Measurements from ENCODE around the gene PTPRF.
"Not testable (repeated sequence)": the region's sequence is repeated elsewhere in the genome, so short reads cannot be mapped to it uniquely, and the experiment has no call there.

Gene PTPRF

GRCh38 chr1:43530483-43531106 lies at the start of gene PTPRF:
Gene PTPRF (plus strand): TSS chr1:43530883. CDS start chr1:43545076, 14,193 bp downstream.
- DNase-seq = no peak

GRCh38 chr1:43481491-43481890 lies 49.2 kb upstream of the PTPRF start:
- DNase-seq = no peak

- no peak for DNase-seq
These were observed 48.5 kb upstream of the PTPRF start for GRCh38 chr1:43482215-43482614.

GRCh38 chr1:43484367-43484766 lies 46.3 kb upstream of the PTPRF start:
- DNase-seq = no peak

GRCh38 chr1:43488165-43488564 lies 42.5 kb upstream of the PTPRF start:
- no peak for DNase-seq

GRCh38 chr1:43491061-43491460 lies 39.6 kb upstream of the PTPRF start:
- no peak for DNase-seq

GRCh38 chr1:43492826-43493225 lies 37.9 kb upstream of the PTPRF start:
- DNase-seq = no peak

GRCh38 chr1:43493661-43494450 lies 36.8 kb upstream of the PTPRF start:
- no peak for DNase-seq

- no peak for DNase-seq
These were observed 35.5 kb upstream of the PTPRF start for GRCh38 chr1:43495204-43495603.

GRCh38 chr1:43499898-43500297 lies 30.8 kb upstream of the PTPRF start:
- DNase-seq = no peak

GRCh38 chr1:43501806-43502205 lies 28.9 kb upstream of the PTPRF start:
- not testable (repeated sequence) for DNase-seq

- DNase-seq = no peak
These were observed 27.1 kb upstream of the PTPRF start for GRCh38 chr1:43503534-43503933.

GRCh38 chr1:43505077-43505780 lies 25.5 kb upstream of the PTPRF start:
- DNase-seq = no peak

- DNase-seq = no peak
These were observed 24.4 kb upstream of the PTPRF start for GRCh38 chr1:43506233-43506632.

GRCh38 chr1:43507296-43508295 lies 23.1 kb upstream of the PTPRF start:
- no peak for DNase-seq

GRCh38 chr1:43509007-43509739 lies 21.5 kb upstream of the PTPRF start:
- DNase-seq = no peak

- DNase-seq = no peak
These were observed 20.8 kb upstream of the PTPRF start for GRCh38 chr1:43509740-43510375.

GRCh38 chr1:43510621-43511020 lies 20.1 kb upstream of the PTPRF start:
- no peak for DNase-seq

- DNase-seq = no peak
These were observed 19.3 kb upstream of the PTPRF start for GRCh38 chr1:43511394-43511793.

GRCh38 chr1:43512133-43512532 lies 18.6 kb upstream of the PTPRF start:
- no peak for DNase-seq

GRCh38 chr1:43512681-43513080 lies 18.0 kb upstream of the PTPRF start:
- DNase-seq = no peak

Measured in CD4-positive, alpha-beta T cell treated with Interleukin-4 for 4 hours (primary cell).